NB4 (cell line): ENCODE results near the gene RANBP1.

Experiments used
- DNase-seq: peaks from one replicate; pipeline ENCODE4 v3.0.0; 2010; ENCODE audit warnings: low read depth
- H3K4me3 ChIP-seq: one replicate; pipeline ENCODE4 v1.5.1; 2011; ENCODE audit warnings: mild to moderate bottlenecking, low read depth, low read length, moderate library complexity
- CTCF ChIP-seq: IDR thresholded peaks from one replicate; pipeline ENCODE4 v1.5.1; 2012; ENCODE audit warnings: low read depth, low read length
- MAX ChIP-seq: IDR thresholded peaks from 2 replicates; pipeline ENCODE4 v1.6.1; 2011; ENCODE audit warnings: low read depth, low read length
- MYC ChIP-seq: IDR thresholded peaks from 2 replicates; pipeline ENCODE4 v1.6.1; 2011; ENCODE audit warnings: low read depth, low read length
- POLR2A ChIP-seq: IDR thresholded peaks from 2 replicates; pipeline ENCODE4 v1.6.1; 2011; ENCODE audit warnings: mild to moderate bottlenecking; ENCODE audit not compliant: insufficient read length; ENCODE audit errors: extremely low read depth

The RANBP1 gene

GRCh38 chr22:20164863-20165262, 49.0 kb downstream of the RANBP1 start:
- no peak for DNase-seq
- no peak overlapping the region for H3K4me3 ChIP-seq
- TF ChIP-seq CTCF = no peak
- TF ChIP-seq MAX = no peak
- no peak for TF ChIP-seq POLR2A
- no peak for TF ChIP-seq MYC

GRCh38 chr22:20165421-20165820, 49.5 kb downstream of the RANBP1 start:
- DNase-seq = no peak
- no peak for TF ChIP-seq MAX
- no peak for TF ChIP-seq CTCF
- TF ChIP-seq POLR2A = no peak
- TF ChIP-seq MYC = no peak
- no peak overlapping the region for H3K4me3 ChIP-seq

GRCh38 chr22:20165913-20166312, 50.0 kb downstream of the RANBP1 start:
- no peak for DNase-seq
- TF ChIP-seq MAX (no peak), MYC (no peak), CTCF (no peak), POLR2A (no peak)
- H3K4me3 ChIP-seq = no peak overlapping the region

- DNase-seq = no peak
- TF ChIP-seq POLR2A (no peak), CTCF (no peak), MAX (no peak), MYC (no peak)
- no peak overlapping the region for H3K4me3 ChIP-seq
Observed at GRCh38 chr22:20166703-20167102, 50.8 kb downstream of the RANBP1 start.

- no peak for TF ChIP-seq POLR2A
- TF ChIP-seq CTCF = no peak
- no peak for TF ChIP-seq MAX
- no peak for TF ChIP-seq MYC
Observed at GRCh38 chr22:20167643-20168322, 51.9 kb downstream of the RANBP1 start.

More at GRCh38 chr22:20167643-20168322, 51.9 kb downstream of the RANBP1 start:
- H3K4me3 ChIP-seq = no peak overlapping the region
- no peak for DNase-seq
